HepG2 (cell line): ENCODE measurements around the gene PNLIPRP1. TPM values are rescaled to one million over a fixed set of nuclear protein-coding genes. Genes with fewer than 3 reads are reported as not detected.

Experiments used
- ATAC-seq: fragments of 200-7000 bp; cut with Tn5 transposase; 3 replicates; pipeline ENCODE4 v1.9.1; 2020; ENCODE audit warnings: mild to moderate bottlenecking, moderate library complexity
- BruUV-seq: library from RNA; stranded (reverse); fragments of 400-500 nt; replicated peaks from 2 replicates; lab custom pipeline; 2021; lab: Mats Ljungman, UMichigan
- CTCF ChIA-PET: fragments of 300-600 bp; formaldehyde crosslinking; extraction: SDS; loops from one replicate; lab custom pipeline; 2021; ENCODE audit warnings: low total read pairs, inconsistent platforms, low intra/inter-chr PET ratio; lab: Yijun Ruan, JAX
- POLR2A ChIA-PET: fragments of 350-600 bp; sonication (Branson Sonifier 250); formaldehyde crosslinking; loops from one replicate; lab custom pipeline; 2020; ENCODE audit warnings: antibody characterized with exemption, inconsistent platforms; lab: Yijun Ruan, JAX
- DNase-seq: peaks from one replicate; pipeline ENCODE4 v3.0.0-alpha.2; 2015; ENCODE audit warnings: low spot score
- FAIRE-seq: peaks from 3 replicates; lab custom pipeline; 2011; peaks lifted over from hg19 to GRCh38; lab: Jason Lieb, UNC
- H2AFZ ChIP-seq: one replicate; pipeline ENCODE4 v1.6.1; 2011; ENCODE audit warnings: low read length, inconsistent platforms
- H3K27ac ChIP-seq: fragments of 300-600 bp; 3 replicates; pipeline ENCODE4 v1.8.0; 2011; ENCODE audit warnings: mixed run types, mild to moderate bottlenecking, mixed read lengths, low read length, inconsistent platforms; ENCODE audit not compliant: insufficient read depth; ENCODE audit errors: extremely low read length
- H3K27me3 ChIP-seq, 2 experiments: fragments of 200-600 bp in 1 of 2; 2 replicates in 1 of 2; 3 replicates in 1 of 2; pipeline versions ENCODE4 v1.6.0 to v1.8.0; 2011; ENCODE audit warnings: low read length in 2 of 2, mild to moderate bottlenecking in 2 of 2, moderate library complexity in 2 of 2, inconsistent platforms in 1 of 2; ENCODE audit not compliant: insufficient read depth in 2 of 2, control insufficient read depth in 1 of 2
- H3K36me3 ChIP-seq, 2 experiments: fragments of 200-600 bp in 1 of 2; replicated peaks in 1 of 2; 2 replicates in 1 of 2; 3 replicates in 1 of 2; pipeline versions ENCODE4 v1.5.1 to v1.8.0; 2011; ENCODE audit warnings: low read length in 2 of 2, inconsistent platforms in 1 of 2; ENCODE audit not compliant: insufficient read depth in 2 of 2, control insufficient read depth in 1 of 2
- H3K4me1 ChIP-seq: 2 replicates; pipeline ENCODE4 v1.5.1; 2012; ENCODE audit warnings: low read length, inconsistent platforms; ENCODE audit not compliant: insufficient read depth
- H3K4me2 ChIP-seq: 2 replicates; pipeline ENCODE4 v1.6.0; 2011; ENCODE audit warnings: low read depth, low read length, inconsistent platforms
- H3K4me3 ChIP-seq, 3 experiments: fragments of 200-600 bp in 1 of 3; sonication (generic), shearing (Covaris generic) in 1 of 3; replicated peaks in 1 of 3; 2 replicates each; pipeline ENCODE4 v1.5.1; 2011 to 2016; ENCODE audit warnings: low read length in 3 of 3, inconsistent platforms in 2 of 3, low read depth in 2 of 3, mild to moderate bottlenecking in 2 of 3, control low read depth in 1 of 3, mixed read lengths in 1 of 3; ENCODE audit not compliant: insufficient read depth in 1 of 3
- H3K79me2 ChIP-seq: one replicate; pipeline ENCODE4 v1.6.1; 2011; ENCODE audit warnings: low read length, inconsistent platforms; ENCODE audit not compliant: insufficient read depth
- H3K9ac ChIP-seq: 2 replicates; pipeline ENCODE4 v1.6.0; 2011; ENCODE audit warnings: mild to moderate bottlenecking, low read depth, low read length, inconsistent platforms; ENCODE audit not compliant: insufficient read depth
- H3K9me3 ChIP-seq: 2 replicates; pipeline ENCODE4 v1.5.1; 2012; ENCODE audit warnings: mild to moderate bottlenecking, low read length
- H4K20me1 ChIP-seq: 2 replicates; pipeline ENCODE4 v1.6.0; 2011; ENCODE audit warnings: inconsistent platforms, mild to moderate bottlenecking, low read length, moderate library complexity; ENCODE audit not compliant: insufficient read depth
- CCAR2 ChIP-seq: fragments of 200-400 bp; formaldehyde crosslinking; optimal IDR thresholded peaks from 2 replicates; pipeline ENCODE3; 2018; ENCODE audit warnings: low read depth, mild to moderate bottlenecking, low read length, moderate library complexity
- CEBPB ChIP-seq: IDR thresholded peaks from 2 replicates; pipeline ENCODE4 v1.6.1; 2011; ENCODE audit warnings: low read depth, low read length, improper control_type of control experiment, borderline replicate concordance
- FOXK2 ChIP-seq: fragments of 450-650 bp; IDR thresholded peaks from 2 replicates; pipeline ENCODE4 v1.6.1; 2016
- IRX3 ChIP-seq: sonication (generic); formaldehyde crosslinking; IDR thresholded peaks from 2 replicates; pipeline ENCODE4 v1.8.1; 2023; ENCODE audit warnings: mild to moderate bottlenecking, low read depth, missing genetic modification reagents, borderline replicate concordance
- NFYC ChIP-seq: IDR thresholded peaks from 2 replicates; pipeline ENCODE4 v1.6.1; 2016; ENCODE audit warnings: missing genetic modification reagents, missing compliant biosample characterization
- ONECUT2 ChIP-seq: sonication (generic); formaldehyde crosslinking; IDR thresholded peaks from 2 replicates; pipeline ENCODE4 v1.4.0; 2020; ENCODE audit warnings: missing genetic modification reagents
- SIN3A ChIP-seq: IDR thresholded peaks from 2 replicates; pipeline ENCODE4 v1.6.1; 2011; ENCODE audit warnings: low read depth, mild to moderate bottlenecking, control low read depth, low read length, borderline replicate concordance
- TAF15 ChIP-seq: fragments of 200-400 bp; formaldehyde crosslinking; IDR thresholded peaks from one replicate; pipeline ENCODE4 v1.6.1; 2018; ENCODE audit warnings: mild to moderate bottlenecking, low read depth, low read length; ENCODE audit not compliant: poor library complexity, severe bottlenecking
- TARDBP ChIP-seq: sonication (generic); formaldehyde crosslinking; IDR thresholded peaks from 2 replicates; pipeline ENCODE4 v1.8.0; 2022; ENCODE audit warnings: mild to moderate bottlenecking, missing genetic modification reagents
- TOPORS ChIP-seq: sonication (generic); formaldehyde crosslinking; IDR thresholded peaks from 2 replicates; pipeline ENCODE4 v1.8.0; 2023; ENCODE audit warnings: mild to moderate bottlenecking, missing genetic modification reagents
- ZFP36L2 ChIP-seq: sonication (generic); formaldehyde crosslinking; IDR thresholded peaks from 2 replicates; pipeline ENCODE4 v1.4.0; 2020; ENCODE audit warnings: missing genetic modification reagents
- ZFP82 ChIP-seq: sonication (generic); formaldehyde crosslinking; IDR thresholded peaks from 2 replicates; pipeline ENCODE4 v1.5.1; 2020; ENCODE audit warnings: mild to moderate bottlenecking, missing genetic modification reagents, borderline replicate concordance
- ZNF337 ChIP-seq: sonication (generic); formaldehyde crosslinking; IDR thresholded peaks from 2 replicates; pipeline ENCODE4 v1.5.1; 2020; ENCODE audit warnings: missing genetic modification reagents, low read depth, mild to moderate bottlenecking, borderline replicate concordance
- ZNF616 ChIP-seq: sonication (generic); formaldehyde crosslinking; IDR thresholded peaks from 2 replicates; pipeline ENCODE4 v1.5.0; 2020; ENCODE audit warnings: low read depth, mild to moderate bottlenecking, missing genetic modification reagents
- ZNF775 ChIP-seq: sonication (generic); formaldehyde crosslinking; IDR thresholded peaks from 2 replicates; pipeline ENCODE4 v1.4.0; 2020; ENCODE audit warnings: missing genetic modification reagents, mild to moderate bottlenecking, moderate library complexity, borderline replicate concordance
- ZSCAN25 ChIP-seq: sonication (generic); formaldehyde crosslinking; IDR thresholded peaks from 2 replicates; pipeline ENCODE4 v1.8.0; 2022; ENCODE audit warnings: mild to moderate bottlenecking, missing genetic modification reagents
- WGBS: methylation state at CpG from one replicate; pipeline ENCODE4 v1.1.6; 2017; ENCODE audit warnings: low lambda C conversion rate; 5-methylcytosine and 5-hydroxymethylcytosine counted together
- in situ Hi-C: cut with HindIII; loops from 2 replicates; pipeline ENCODE4 v1.10.0; 2017; ENCODE audit warnings: low pct_unique_long_range_greater_than_20kb; ENCODE audit not compliant: extremely low pct_ligation_motif_present
- intact Hi-C: fragments of 100-400 bp; cut with micrococcal nuclease; formaldehyde crosslinking; loops from one replicate; pipeline ENCODE4 v1.10.0; 2022; ENCODE audit not compliant: unreplicated experiment
- polyA plus RNA-seq, 8 experiments: library from polyadenylated mRNA; depleted of rRNA in 3 of 8; stranded (reverse) in 7 of 8; unstranded in 1 of 8; fragments of >200 nt; fragmentation: Illumina TruSeq in 4 of 8; extraction: Trizol in 4 of 8; gene quantifications; 2 replicates each; pipeline versions ENCODE4 v1.2.1 to v1.2.3, GENCODE V29; 2011 to 2016; ENCODE audit warnings: low read depth in 4 of 8, missing spikeins in 1 of 8, mixed read lengths in 1 of 8; ENCODE audit not compliant: insufficient read depth in 1 of 8
- total RNA-seq, 5 experiments: library from RNA; depleted of rRNA; stranded (reverse); fragments of >200 nt; fragmentation: Illumina TruSeq; extraction: Trizol; gene quantifications; 2 replicates each; pipeline ENCODE4 v1.2.3, GENCODE V29; 2016; ENCODE audit warnings: low read depth in 1 of 5
- TF ChIP-seq, protein P1 (sequence below): sonication (generic); formaldehyde crosslinking; IDR thresholded peaks from 2 replicates; pipeline ENCODE4 v1.8.1; 2022; ENCODE audit warnings: mild to moderate bottlenecking, missing genetic modification reagents
- TF ChIP-seq, protein P2 (sequence below): sonication (generic); formaldehyde crosslinking; IDR thresholded peaks from 2 replicates; pipeline ENCODE4 v1.4.0; 2020; ENCODE audit warnings: mild to moderate bottlenecking, missing genetic modification reagents
- TF ChIP-seq, protein P3 (sequence below): sonication (generic); formaldehyde crosslinking; IDR thresholded peaks from 2 replicates; pipeline ENCODE4 v1.4.0; 2020; ENCODE audit warnings: mild to moderate bottlenecking, low read depth, missing genetic modification reagents
- TF ChIP-seq, protein P4 (sequence below): sonication (generic); formaldehyde crosslinking; IDR thresholded peaks from 2 replicates; pipeline ENCODE4 v1.5.0; 2020; ENCODE audit warnings: missing genetic modification reagents, mild to moderate bottlenecking, borderline replicate concordance

The PNLIPRP1 gene
- total and polyA plus RNA-seq, 2 of the 13 experiments (the other 11 are each of a cell fraction or from before 2014, with no cell fraction given), result not detected

DNA sequence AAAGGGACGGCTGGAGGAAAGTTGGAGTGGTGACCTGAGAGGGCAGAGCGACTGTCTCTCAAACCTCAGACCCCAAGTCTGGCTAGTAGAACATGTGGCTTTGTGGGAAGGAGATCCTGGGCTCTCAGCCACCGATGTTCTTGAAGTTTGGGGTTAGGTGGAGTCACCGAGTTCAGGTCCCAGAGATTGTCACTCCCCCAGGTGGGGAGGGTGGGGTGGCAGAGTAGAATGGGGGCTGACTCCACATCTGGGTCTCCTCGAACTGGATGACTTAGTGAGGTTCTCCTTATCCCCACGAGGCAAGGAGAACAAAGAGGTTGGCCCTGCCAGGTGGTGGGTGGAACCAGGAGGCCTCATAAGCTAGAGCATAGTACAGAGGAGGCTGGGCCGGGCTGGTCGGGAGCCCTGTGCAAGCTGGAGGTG lies 15.3 kb downstream of the PNLIPRP1 start:
- DNase-seq (no peak), ATAC-seq (no peak), FAIRE-seq (no peak)
- Histone ChIP-seq H3K79me2 (no peaks in the 10 kb centered on the region), H3K27me3 (peaks cover 2 to 6% of the 10 kb centered on the region in 2 experiments; a peak in 3 of 5 replicates), H3K9me3 (no peaks in the 10 kb centered on the region), H3K36me3 (no peaks in the 10 kb centered on the region), H3K4me2 (no peak overlapping the region), H3K9ac (no peak overlapping the region), H3K4me3 (no peak overlapping the region), H3K4me1 (no peaks in the 10 kb centered on the region), H2AFZ (no peak overlapping the region), H3K27ac (no peak overlapping the region), H4K20me1 (no peaks in the 10 kb centered on the region)
- CTCF ChIA-PET, result no interaction called here
- intact Hi-C loops (no loop called here), in situ Hi-C loops (no loop called here)
- no TSS peak for BruUV-seq
- 15% methylated on average over 6 of the region's 8 CpGs for WGBS
- POLR2A ChIA-PET, result no interaction called here
- TF ChIP-seq, protein P1, sequence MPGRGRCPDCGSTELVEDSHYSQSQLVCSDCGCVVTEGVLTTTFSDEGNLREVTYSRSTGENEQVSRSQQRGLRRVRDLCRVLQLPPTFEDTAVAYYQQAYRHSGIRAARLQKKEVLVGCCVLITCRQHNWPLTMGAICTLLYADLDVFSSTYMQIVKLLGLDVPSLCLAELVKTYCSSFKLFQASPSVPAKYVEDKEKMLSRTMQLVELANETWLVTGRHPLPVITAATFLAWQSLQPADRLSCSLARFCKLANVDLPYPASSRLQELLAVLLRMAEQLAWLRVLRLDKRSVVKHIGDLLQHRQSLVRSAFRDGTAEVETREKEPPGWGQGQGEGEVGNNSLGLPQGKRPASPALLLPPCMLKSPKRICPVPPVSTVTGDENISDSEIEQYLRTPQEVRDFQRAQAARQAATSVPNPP, result no peak
- TF ChIP-seq TARDBP (CRISPR knock-in tag) (no peak), NFYC (no peak), ZSCAN25 (CRISPR knock-in tag) (no peak), ZNF775 (no peak), ZNF337 (CRISPR knock-in tag) (no peak), ZFP36L2 (CRISPR knock-in tag) (no peak), FOXK2 (no peak), SIN3A (no peak), CEBPB (no peak), ONECUT2 (CRISPR knock-in tag) (no peak), ZFP82 (no peak), ZNF616 (no peak), TAF15 (no peak), CCAR2 (no peak), IRX3 (CRISPR knock-in tag) (no peak), TOPORS (no peak)
- TF ChIP-seq, protein P2, sequence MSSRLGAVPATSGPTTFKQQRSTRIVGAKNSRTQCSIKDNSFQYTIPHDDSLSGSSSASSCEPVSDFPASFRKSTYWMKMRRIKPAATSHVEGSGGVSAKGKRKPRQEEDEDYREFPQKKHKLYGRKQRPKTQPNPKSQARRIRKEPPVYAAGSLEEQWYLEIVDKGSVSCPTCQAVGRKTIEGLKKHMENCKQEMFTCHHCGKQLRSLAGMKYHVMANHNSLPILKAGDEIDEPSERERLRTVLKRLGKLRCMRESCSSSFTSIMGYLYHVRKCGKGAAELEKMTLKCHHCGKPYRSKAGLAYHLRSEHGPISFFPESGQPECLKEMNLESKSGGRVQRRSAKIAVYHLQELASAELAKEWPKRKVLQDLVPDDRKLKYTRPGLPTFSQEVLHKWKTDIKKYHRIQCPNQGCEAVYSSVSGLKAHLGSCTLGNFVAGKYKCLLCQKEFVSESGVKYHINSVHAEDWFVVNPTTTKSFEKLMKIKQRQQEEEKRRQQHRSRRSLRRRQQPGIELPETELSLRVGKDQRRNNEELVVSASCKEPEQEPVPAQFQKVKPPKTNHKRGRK (CRISPR knock-in tag), result no peak
- TF ChIP-seq, protein P3, sequence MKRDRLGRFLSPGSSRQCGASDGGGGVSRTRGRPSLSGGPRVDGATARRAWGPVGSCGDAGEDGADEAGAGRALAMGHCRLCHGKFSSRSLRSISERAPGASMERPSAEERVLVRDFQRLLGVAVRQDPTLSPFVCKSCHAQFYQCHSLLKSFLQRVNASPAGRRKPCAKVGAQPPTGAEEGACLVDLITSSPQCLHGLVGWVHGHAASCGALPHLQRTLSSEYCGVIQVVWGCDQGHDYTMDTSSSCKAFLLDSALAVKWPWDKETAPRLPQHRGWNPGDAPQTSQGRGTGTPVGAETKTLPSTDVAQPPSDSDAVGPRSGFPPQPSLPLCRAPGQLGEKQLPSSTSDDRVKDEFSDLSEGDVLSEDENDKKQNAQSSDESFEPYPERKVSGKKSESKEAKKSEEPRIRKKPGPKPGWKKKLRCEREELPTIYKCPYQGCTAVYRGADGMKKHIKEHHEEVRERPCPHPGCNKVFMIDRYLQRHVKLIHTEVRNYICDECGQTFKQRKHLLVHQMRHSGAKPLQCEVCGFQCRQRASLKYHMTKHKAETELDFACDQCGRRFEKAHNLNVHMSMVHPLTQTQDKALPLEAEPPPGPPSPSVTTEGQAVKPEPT (CRISPR knock-in tag), result no peak
- TF ChIP-seq, protein P4, sequence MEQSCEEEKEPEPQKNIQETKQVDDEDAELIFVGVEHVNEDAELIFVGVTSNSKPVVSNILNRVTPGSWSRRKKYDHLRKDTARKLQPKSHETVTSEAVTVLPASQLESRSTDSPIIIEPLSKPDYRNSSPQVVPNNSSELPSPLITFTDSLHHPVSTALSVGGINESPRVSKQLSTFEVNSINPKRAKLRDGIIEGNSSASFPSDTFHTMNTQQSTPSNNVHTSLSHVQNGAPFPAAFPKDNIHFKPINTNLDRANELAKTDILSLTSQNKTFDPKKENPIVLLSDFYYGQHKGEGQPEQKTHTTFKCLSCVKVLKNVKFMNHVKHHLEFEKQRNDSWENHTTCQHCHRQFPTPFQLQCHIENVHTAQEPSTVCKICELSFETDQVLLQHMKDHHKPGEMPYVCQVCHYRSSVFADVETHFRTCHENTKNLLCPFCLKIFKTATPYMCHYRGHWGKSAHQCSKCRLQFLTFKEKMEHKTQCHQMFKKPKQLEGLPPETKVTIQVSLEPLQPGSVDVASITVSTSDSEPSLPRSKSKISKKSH (CRISPR knock-in tag), result no peak
